Thoracic aorta (tissue), 2 donors: Measurements from ENCODE around the gene IL12B. TPM values are rescaled to one million over a fixed set of nuclear protein-coding genes. Genes with fewer than 3 reads are reported as not detected.
"Not testable (repeated sequence)": the region's sequence is repeated elsewhere in the genome, so short reads cannot be mapped to it uniquely, and the experiment has no call there.

Experiments
- ATAC-seq: fragments of 150-250 bp; one replicate; pipeline ENCODE4 v1.8.0; 2017; ENCODE audit warnings: low read depth; ENCODE audit not compliant: insufficient number of reproducible peaks, low FRiP score
- DNase-seq: peaks from one replicate; pipeline ENCODE4 v3.0.0-alpha.2; 2020; ENCODE audit warnings: low spot score
- H3K27ac ChIP-seq, 2 donors: fragments of 200-600 bp; sonication (generic); 1 replicate in 1 of 2; 2 replicates in 1 of 2; pipeline ENCODE4 v1.5.1; 2016; ENCODE audit warnings: mild to moderate bottlenecking in 2 of 2, moderate library complexity in 2 of 2
- H3K27me3 ChIP-seq: fragments of 200-600 bp; sonication (generic); replicated peaks from 2 replicates; pipeline ENCODE4 v1.6.0; 2016; ENCODE audit warnings: mild to moderate bottlenecking; ENCODE audit not compliant: insufficient read depth
- H3K36me3 ChIP-seq: fragments of 200-600 bp; sonication (generic); one replicate; pipeline ENCODE4 v1.5.1; 2016
- H3K4me1 ChIP-seq, 2 donors: fragments of 200-600 bp; sonication (generic); 1 replicate in 1 of 2; 2 replicates in 1 of 2; pipeline versions ENCODE4 v1.5.1 to v1.6.0; 2016; ENCODE audit warnings: low read depth in 2 of 2, mild to moderate bottlenecking in 1 of 2; ENCODE audit not compliant: control insufficient read depth in 1 of 2
- H3K4me3 ChIP-seq: fragments of 200-600 bp; sonication (generic); 2 replicates; pipeline ENCODE4 v1.5.1; 2016; ENCODE audit warnings: mild to moderate bottlenecking
- H3K9me3 ChIP-seq: fragments of 200-600 bp; sonication (generic); 2 replicates; pipeline ENCODE4 v1.5.1; 2016
- CTCF ChIP-seq: fragments of 200-600 bp; sonication (generic); IDR thresholded peaks from one replicate; pipeline ENCODE4 v1.5.1; 2019; ENCODE audit warnings: antibody characterized with exemption
- total RNA-seq, 2 donors: library from RNA; depleted of rRNA; stranded (reverse); fragments of >200 nt; gene quantifications; one replicate each; pipeline versions ENCODE4 v1.1.0 to v1.2.3, GENCODE V29; 2016

IL12B gene
- total RNA-seq, 2 donors from 2014 or later = not detected

- no peaks in the 10 kb centered on the region for H3K4me1 ChIP-seq
- H3K27me3 ChIP-seq = no peaks in the 10 kb centered on the region
- DNase-seq (no peak), ATAC-seq (no peak)
- no peak overlapping the region for H3K27ac ChIP-seq
- H3K4me3 ChIP-seq = no peak overlapping the region
- no peaks in the 10 kb centered on the region for H3K36me3 ChIP-seq
- H3K9me3 ChIP-seq = peaks cover 9% of the 10 kb centered on the region
- TF ChIP-seq CTCF = no peak
Observed at GRCh38 chr5:159301466-159301865, 28.8 kb downstream of the IL12B start.

- not testable (repeated sequence) for DNase-seq, H3K4me3 ChIP-seq, H3K36me3 ChIP-seq, H3K4me1 ChIP-seq, ATAC-seq, H3K27me3 ChIP-seq, H3K9me3 ChIP-seq, H3K27ac ChIP-seq
Observed at GRCh38 chr5:159297300-159297699, 33.0 kb downstream of the IL12B start.

GRCh38 chr5:159294921-159295320, 35.4 kb downstream of the IL12B start:
- no peak for DNase-seq
- TF ChIP-seq CTCF = no peak

GRCh38 chr5:159290741-159291140, 39.5 kb downstream of the IL12B start:
- no peak for TF ChIP-seq CTCF
- H3K9me3 ChIP-seq = no peaks in the 10 kb centered on the region
- no peak for ATAC-seq
- H3K4me3 ChIP-seq = no peak overlapping the region
- no peaks in the 10 kb centered on the region for H3K4me1 ChIP-seq
- no peaks in the 10 kb centered on the region for H3K36me3 ChIP-seq
- no peaks in the 10 kb centered on the region for H3K27me3 ChIP-seq
- DNase-seq = no peak
- no peak overlapping the region for H3K27ac ChIP-seq

More at GRCh38 chr5:159294921-159295320, 35.4 kb downstream of the IL12B start:
- Histone ChIP-seq H3K36me3 (no peaks in the 10 kb centered on the region), H3K9me3 (no peaks in the 10 kb centered on the region), H3K4me1 (no peaks in the 10 kb centered on the region), H3K4me3 (no peak overlapping the region), H3K27ac (no peak overlapping the region), H3K27me3 (no peaks in the 10 kb centered on the region)
- no peak for ATAC-seq

GRCh38 chr5:159286420-159287035, 43.8 kb downstream of the IL12B start:
- Histone ChIP-seq H3K4me1 (no peaks in the 10 kb centered on the region), H3K27me3 (no peaks in the 10 kb centered on the region), H3K4me3 (no peak overlapping the region), H3K36me3 (no peaks in the 10 kb centered on the region), H3K27ac (no peak overlapping the region), H3K9me3 (no peaks in the 10 kb centered on the region)
- peak; percentile 22 for TF ChIP-seq CTCF
- no peak for DNase-seq
- no peak for ATAC-seq

GRCh38 chr5:159274676-159275075, 55.6 kb downstream of the IL12B start:
- no peak for ATAC-seq
- peaks cover 29% of the 10 kb centered on the region for H3K36me3 ChIP-seq

More at GRCh38 chr5:159274676-159275075, 55.6 kb downstream of the IL12B start:
- H3K4me1 ChIP-seq = no peaks in the 10 kb centered on the region
- H3K9me3 ChIP-seq = no peaks in the 10 kb centered on the region
- DNase-seq = no peak
- no peak overlapping the region for H3K4me3 ChIP-seq
- no peaks in the 10 kb centered on the region for H3K27me3 ChIP-seq
- TF ChIP-seq CTCF = no peak
- H3K27ac ChIP-seq = no peak overlapping the region
